HG02571 (cell line): ENCODE measurements around the gene SLCO6A1.

Experiments used
- ATAC-seq: cut with Tn5 transposase; IDR thresholded peaks from one replicate; pipeline ENCODE4 v1.9.1; 2021; ENCODE audit warnings: mild to moderate bottlenecking, moderate library complexity; ENCODE audit not compliant: unreplicated experiment

The SLCO6A1 gene

DNA sequence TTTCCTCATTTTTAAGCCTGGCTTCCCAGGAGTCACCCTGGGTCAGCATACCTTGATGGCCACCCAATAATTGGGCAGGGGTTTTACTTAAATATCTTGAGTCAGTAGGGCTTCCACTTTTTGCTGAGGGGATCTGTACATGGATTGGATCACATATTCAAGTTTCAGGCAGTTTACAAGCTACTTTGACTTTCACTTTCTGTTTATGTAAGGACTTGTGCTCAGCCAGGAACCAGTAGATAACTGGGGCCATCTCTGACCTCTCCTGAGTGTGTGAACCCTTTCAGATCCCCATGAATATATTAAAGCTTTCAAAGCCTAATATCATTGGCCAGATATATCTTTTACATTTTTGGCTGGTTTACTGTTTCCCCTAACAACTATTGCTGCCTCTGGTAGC lies 45.1 kb downstream of the SLCO6A1 start:
- peak; percentile 89 for ATAC-seq

DNA sequence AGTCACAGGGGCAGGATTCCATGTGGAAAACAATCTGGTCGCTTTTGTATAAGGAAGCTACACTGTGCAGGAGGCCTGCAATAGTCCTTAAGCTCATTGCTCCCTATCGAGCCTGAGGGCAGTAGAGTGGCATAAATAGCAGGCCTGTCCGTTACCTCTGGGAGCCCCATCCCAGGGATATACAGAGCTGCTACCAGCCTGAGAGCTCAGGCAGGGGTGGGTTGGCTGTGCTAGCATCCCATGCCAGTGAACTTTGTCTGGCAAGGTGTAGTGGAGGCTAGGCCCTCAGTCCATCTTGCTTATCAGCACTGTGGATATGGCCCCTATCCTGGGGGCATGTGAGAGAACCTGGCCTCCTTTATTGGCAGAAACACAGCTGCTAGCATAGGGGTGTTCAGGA lies 47.7 kb downstream of the SLCO6A1 start:
- no peak for ATAC-seq

DNA sequence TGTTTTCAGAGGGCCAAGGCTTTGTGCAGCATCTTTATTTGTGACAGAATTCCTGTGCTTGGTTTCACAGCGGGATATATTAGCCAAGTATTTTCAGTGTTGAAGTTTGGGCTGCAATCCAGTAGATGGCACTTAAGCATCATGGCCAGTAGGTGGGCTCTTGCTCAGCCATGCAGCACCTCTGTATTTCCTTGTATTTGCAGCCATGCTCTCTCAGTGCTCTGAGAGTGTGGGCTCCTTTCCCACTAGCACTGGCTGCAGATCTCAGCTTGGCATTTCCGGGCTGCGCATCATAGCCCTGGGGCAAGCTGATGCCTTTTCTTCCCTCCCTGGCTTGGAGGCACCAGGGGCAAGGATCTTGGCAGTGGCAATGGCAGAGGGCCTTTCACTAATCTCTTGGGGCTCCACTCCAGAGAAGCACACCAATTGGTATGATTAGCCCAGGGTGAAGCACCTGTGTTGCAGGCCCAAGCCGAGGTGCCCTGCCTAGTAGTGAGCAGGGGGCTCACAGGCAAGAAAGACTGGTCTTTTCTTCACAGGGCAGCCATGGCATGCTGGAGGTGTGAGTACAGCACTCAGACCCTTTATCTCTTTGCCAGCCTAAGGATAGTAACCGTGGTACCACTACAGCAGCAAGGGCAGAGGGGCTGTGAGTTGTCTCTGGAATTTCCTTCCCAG lies 48.3 kb downstream of the SLCO6A1 start:
- no peak for ATAC-seq

DNA sequence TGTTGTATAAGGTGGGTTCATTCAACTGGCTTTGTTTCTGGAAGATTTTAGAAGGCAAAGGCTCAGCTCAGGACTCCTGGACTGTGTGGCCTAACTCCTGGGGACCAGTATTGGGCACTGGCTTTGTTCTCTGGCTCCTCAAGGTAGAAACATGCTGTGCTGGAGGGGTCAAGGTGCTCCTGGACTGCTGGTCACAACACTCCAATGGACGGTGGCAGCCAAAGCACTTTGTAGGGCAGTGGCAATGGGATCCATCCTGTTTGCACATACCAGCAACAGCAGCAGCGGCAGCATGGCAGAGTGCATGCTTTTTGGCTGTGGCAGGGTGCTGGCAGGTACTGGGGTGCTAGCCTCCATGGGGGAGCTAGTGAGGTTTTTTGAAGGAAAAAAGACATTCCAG lies 65.3 kb downstream of the SLCO6A1 start:
- no peak for ATAC-seq

DNA sequence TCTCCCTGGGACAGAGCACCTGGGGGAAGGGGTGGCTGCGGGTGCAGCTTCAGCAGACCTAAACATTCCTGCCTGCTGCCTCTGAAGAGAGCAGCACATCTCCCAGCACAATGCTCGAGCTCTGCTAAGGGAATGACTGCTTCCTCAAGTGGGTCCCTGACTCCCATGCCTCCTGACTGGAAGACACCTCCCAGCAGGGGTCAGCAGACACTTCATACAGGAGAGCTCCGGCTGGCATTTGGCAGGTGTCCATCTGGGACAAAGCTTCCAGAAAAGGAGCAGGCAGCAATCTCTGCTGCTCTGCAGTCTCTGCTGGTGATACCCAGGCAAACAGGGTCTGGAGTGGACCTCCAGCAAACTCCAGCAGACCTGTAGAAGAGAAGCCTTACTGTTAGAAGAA lies 77.2 kb downstream of the SLCO6A1 start:
- ATAC-seq = no peak

DNA sequence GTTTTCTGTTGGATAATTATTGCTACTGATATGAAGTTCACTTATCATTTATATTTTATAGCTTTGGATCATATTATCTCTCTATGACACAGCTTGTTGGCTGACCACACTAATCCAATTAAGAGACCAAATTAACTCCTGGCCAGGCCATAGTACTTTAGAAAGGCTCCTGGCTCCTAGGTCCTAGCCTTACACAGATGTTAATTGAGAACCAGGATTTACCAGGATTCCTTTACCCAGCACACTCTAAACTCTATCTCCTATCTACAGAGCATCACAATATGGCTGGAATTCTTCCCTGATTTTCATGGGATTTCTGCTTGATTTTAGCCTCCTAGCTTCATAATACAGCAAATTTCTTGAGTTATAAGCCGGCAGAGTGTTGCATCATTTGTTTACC lies 80.3 kb downstream of the SLCO6A1 start:
- no peak for ATAC-seq

DNA sequence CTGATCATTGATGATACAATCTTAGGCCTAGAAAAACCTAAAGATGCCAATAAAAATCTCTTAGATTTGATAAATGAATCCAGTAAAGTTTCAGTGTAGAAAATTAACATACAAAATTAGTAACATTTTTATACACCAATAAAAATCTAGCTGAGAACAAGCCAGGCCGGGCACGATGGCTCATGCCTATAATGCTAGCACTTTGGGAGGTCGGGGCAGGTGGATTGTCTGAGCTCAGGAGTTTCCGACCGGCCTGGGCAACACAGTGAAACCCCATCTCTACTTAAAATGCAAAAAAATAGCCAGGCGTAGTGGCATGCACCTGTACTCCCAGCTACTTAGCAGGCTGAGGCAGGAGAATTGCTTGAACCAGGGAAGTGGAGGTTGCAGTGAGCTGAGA lies 84.4 kb downstream of the SLCO6A1 start:
- no peak for ATAC-seq

DNA sequence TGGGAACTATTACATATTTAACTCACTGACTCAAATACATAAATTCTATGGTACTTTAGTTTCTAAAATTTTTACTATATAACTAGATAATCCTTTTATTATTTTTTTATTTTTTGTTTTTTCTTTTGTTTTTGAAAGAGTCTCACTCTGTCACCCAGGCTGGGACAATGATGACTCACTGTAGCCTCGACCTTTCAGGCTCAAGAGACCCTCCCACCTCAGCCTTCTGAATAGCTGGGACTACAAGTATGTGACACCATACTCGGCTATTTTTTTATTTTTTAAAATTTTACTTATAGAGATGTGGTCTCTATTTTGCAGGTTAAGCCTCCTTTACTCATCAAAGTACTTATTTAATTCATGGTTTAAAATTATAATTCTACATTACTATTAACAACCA lies 110.6 kb downstream of the SLCO6A1 start:
- no peak for ATAC-seq

DNA sequence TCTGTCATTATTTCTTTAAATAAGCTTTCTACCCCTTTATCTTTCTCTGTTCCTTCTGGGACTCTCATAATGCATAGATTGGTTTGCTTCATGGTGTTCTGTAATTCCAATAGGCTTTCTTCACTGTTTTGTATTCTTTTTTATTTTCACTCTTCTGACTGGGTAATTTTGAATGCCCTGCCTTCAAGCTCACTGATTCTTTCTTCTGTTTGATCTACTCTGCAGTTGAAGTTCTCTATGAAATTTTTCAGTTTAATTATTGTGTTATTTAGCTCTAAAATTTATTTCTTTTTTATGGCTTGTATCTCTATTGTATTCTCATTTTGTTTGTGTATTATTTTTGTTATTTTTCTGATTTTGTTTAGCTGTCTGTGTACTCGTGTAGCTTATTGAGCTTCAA lies 113.4 kb downstream of the SLCO6A1 start:
- no peak for ATAC-seq

DNA sequence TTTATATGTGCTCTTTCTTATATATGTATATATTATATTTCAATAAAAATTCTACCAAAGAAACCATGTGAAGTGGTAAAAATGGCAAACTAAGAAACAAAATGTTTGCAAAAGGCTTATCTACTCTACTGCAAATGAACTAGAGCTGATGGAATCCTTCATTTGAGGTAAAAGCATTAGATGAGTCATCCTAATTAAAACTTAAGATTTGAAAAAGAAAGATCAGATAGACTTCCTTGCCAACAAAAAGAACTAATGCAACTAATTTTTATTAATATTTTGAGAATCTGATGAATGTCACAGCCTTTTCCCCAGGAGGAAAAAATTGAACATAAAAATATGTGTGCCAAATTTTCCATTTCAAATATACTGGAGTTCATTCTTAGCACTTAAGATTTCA lies 118.6 kb downstream of the SLCO6A1 start:
- ATAC-seq = no peak

DNA sequence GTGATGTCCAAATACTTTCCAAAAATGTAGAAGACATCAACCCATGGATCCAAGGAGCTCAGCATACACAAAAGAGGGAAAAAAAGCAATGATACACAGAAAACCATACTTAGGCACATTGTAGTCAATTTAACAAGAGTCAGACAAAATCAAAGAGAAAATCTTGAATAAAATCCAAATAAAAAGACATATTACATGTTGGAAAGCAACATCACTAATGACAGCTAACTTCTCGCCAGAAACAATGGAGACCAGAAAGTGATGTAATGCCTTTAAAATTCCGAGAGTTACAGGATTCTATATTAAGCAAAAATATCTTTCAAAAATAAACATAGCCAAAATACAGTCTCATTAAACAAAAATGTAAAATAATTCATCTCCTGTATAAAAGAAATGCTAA lies 122.9 kb downstream of the SLCO6A1 start:
- ATAC-seq = no peak

DNA sequence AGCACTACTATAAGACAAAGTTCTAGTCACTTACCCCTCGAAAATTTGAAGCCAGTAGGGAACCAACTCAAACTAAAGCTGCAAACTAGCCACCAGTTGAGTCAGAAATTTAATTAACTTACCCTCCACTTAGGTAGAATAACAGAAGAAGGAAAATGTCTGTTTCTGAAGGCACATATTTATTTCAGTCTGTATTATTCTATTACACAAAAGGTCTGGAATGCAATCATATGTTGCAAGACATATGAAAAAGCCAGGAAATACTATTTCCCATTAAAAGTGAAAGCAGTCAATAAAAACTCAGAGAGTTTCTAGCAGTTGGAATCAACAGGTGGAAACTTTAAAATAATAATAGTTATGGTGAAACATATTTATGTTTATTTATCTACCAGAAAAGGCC lies 123.5 kb downstream of the SLCO6A1 start:
- ATAC-seq = no peak

DNA sequence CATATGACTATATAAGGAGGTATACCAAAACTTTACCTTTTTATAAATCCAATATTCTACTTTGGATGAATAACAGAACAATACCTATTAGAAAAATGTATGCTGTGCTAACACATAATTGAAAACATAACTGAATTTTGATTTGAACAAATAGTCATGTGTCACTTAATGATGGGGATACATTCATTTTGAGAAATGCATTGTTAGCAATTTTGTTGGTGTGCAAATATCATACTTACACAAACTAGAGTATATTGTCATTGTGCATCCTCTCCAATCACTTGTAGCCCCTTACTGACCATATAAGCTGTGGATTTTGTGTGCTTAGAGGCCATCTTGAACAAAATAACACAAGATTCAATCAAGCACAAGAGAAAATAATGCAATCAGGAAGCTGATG lies 130.4 kb downstream of the SLCO6A1 start:
- no peak for ATAC-seq

DNA sequence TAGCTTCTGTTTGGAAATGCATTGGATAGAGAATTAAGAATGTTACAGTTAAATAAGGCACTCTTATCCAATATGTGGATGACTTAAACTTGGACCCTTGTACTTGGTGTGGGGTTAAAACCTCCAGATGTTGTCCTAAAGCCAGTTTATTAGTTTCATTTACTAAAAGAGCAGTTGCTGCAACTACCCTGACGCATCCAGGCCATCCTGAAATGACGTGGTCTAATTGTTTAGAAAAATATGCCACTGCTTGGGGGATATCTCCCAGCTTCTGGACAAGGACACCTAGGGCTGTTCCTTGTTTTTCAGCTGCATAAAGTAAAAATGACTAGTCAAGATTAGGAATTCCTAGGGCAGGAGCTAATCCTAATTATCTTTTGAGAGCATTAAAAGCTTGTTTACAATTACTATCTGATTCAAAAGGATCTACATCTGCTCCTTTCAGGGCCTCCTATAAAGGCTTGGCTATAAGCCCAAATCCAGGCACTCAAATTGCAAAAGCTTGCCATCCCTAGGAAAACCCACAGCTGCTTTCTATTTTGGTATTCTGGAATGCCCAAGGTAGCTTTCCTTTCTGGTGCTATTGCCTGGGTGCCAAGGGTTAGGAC lies 157.0 kb downstream of the SLCO6A1 start:
- no peak for ATAC-seq

DNA sequence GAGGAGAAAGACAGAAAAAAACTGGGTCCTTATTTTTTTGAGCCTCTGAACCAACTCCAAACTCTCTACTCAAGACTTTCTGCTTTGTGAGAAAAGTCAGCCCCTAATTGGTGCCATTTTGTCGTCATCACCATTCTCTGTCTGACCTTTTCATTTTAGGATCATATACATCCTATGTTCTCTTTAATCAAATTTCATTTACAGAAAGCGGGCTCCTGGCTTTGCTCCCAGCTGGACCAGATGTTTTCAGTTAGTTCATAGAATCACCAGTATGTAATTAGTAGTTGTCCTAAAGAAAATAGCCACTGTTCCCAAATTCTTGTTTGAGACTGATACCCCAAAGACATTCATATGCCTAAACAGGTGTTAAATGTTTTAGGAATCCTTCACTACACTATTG lies 174.1 kb downstream of the SLCO6A1 start:
- ATAC-seq = no peak
